ENCODE results near the gene ARHGAP24. TPM values are rescaled to one million over a fixed set of nuclear protein-coding genes. Genes with fewer than 3 reads are reported as not detected.

Gene ARHGAP24
- total and polyA plus RNA-seq, 2 donors (not counting 1 experiment from before 2014, with no cell fraction given) = 15.9 to 40.5 TPM

GRCh38 chr4:85577307-85577706 is 102.4 kb downstream of the ARHGAP24 start:
- Histone ChIP-seq H3K27me3 (ENCODE audit: control insufficient read depth, insufficient read depth, low read length) (no peaks in the 10 kb centered on the region), H3K79me2 (ENCODE audit: control insufficient read depth, insufficient read depth, low read length) (no peaks in the 10 kb centered on the region), H3K4me2 (ENCODE audit: extremely low read depth, insufficient read depth, low read length) (no peak overlapping the region), H2AFZ (ENCODE audit: low read length) (no peak overlapping the region), H3K4me1 (ENCODE audit: control insufficient read depth, extremely low read depth, insufficient read depth, low read length) (no peaks in the 10 kb centered on the region), H3K9ac (ENCODE audit: insufficient read depth, low read length) (no peak overlapping the region), H3K27ac (ENCODE audit: insufficient read depth, low read length) (no peak overlapping the region), H3K4me3 (replicated peaks in 1 of 4; ENCODE audit: control extremely low read depth in 1 of 4, insufficient read depth in 1 of 4, low read depth in 3 of 4, low read length in 4 of 4) (no peak overlapping the region), H4K20me1 (ENCODE audit: control insufficient read depth, extremely low read depth, insufficient read depth, low read length) (no peaks in the 10 kb centered on the region), H3K9me3 (ENCODE audit: control insufficient read depth, insufficient read depth, low read depth, low read length) (no peaks in the 10 kb centered on the region), H3K36me3 (ENCODE audit: control insufficient read depth, insufficient read depth, low read length) (no peaks in the 10 kb centered on the region)
- no peak for DNase-seq (ENCODE audit: low read depth in 2 of 2)
- TF ChIP-seq CTCF (conservative IDR thresholded peaks at IDR 0.05 in 1 of 2, IDR thresholded peaks at IDR 0.05 in 1 of 2; ENCODE audit: low read depth in 1 of 2, low read length in 2 of 2) = no peak
- TF ChIP-seq EZH2 (IDR thresholded peaks at IDR 0.05; ENCODE audit: low read length, missing control alignments) = no peak

- no peaks in the 10 kb centered on the region for H3K79me2 ChIP-seq (ENCODE audit: control insufficient read depth, insufficient read depth, low read length)
- H3K9ac ChIP-seq (ENCODE audit: insufficient read depth, low read length) = no peak overlapping the region
- no peak overlapping the region for H3K4me3 ChIP-seq (replicated peaks in 1 of 4; ENCODE audit: control extremely low read depth in 1 of 4, insufficient read depth in 1 of 4, low read depth in 3 of 4, low read length in 4 of 4)
- DNase-seq (ENCODE audit: low read depth in 2 of 2) = no peak
- TF ChIP-seq EZH2 (IDR thresholded peaks at IDR 0.05; ENCODE audit: low read length, missing control alignments) (no peak), CTCF (conservative IDR thresholded peaks at IDR 0.05 in 1 of 2, IDR thresholded peaks at IDR 0.05 in 1 of 2; ENCODE audit: low read depth in 1 of 2, low read length in 2 of 2) (no peak)
- no peaks in the 10 kb centered on the region for H3K9me3 ChIP-seq (ENCODE audit: control insufficient read depth, insufficient read depth, low read depth, low read length)
- no peak overlapping the region for H2AFZ ChIP-seq (ENCODE audit: low read length)
- H3K4me1 ChIP-seq (ENCODE audit: control insufficient read depth, extremely low read depth, insufficient read depth, low read length) = no peaks in the 10 kb centered on the region
- H4K20me1 ChIP-seq (ENCODE audit: control insufficient read depth, extremely low read depth, insufficient read depth, low read length) = no peaks in the 10 kb centered on the region
- H3K27me3 ChIP-seq (ENCODE audit: control insufficient read depth, insufficient read depth, low read length) = no peaks in the 10 kb centered on the region
- H3K36me3 ChIP-seq (ENCODE audit: control insufficient read depth, insufficient read depth, low read length) = no peaks in the 10 kb centered on the region
- no peak overlapping the region for H3K4me2 ChIP-seq (ENCODE audit: extremely low read depth, insufficient read depth, low read length)
- no peak overlapping the region for H3K27ac ChIP-seq (ENCODE audit: insufficient read depth, low read length)
Observed at GRCh38 chr4:85579942-85580341, 105.0 kb downstream of the ARHGAP24 start.

GRCh38 chr4:85580489-85580888 is 105.5 kb downstream of the ARHGAP24 start:
- Histone ChIP-seq H3K4me2 (ENCODE audit: extremely low read depth, insufficient read depth, low read length) (no peak overlapping the region), H3K4me3 (replicated peaks in 1 of 4; ENCODE audit: control extremely low read depth in 1 of 4, insufficient read depth in 1 of 4, low read depth in 3 of 4, low read length in 4 of 4) (no peak overlapping the region), H3K9me3 (ENCODE audit: control insufficient read depth, insufficient read depth, low read depth, low read length) (no peaks in the 10 kb centered on the region), H3K79me2 (ENCODE audit: control insufficient read depth, insufficient read depth, low read length) (no peaks in the 10 kb centered on the region), H4K20me1 (ENCODE audit: control insufficient read depth, extremely low read depth, insufficient read depth, low read length) (no peaks in the 10 kb centered on the region), H3K27ac (ENCODE audit: insufficient read depth, low read length) (no peak overlapping the region), H2AFZ (ENCODE audit: low read length) (no peak overlapping the region), H3K9ac (ENCODE audit: insufficient read depth, low read length) (no peak overlapping the region), H3K27me3 (ENCODE audit: control insufficient read depth, insufficient read depth, low read length) (no peaks in the 10 kb centered on the region), H3K36me3 (ENCODE audit: control insufficient read depth, insufficient read depth, low read length) (no peaks in the 10 kb centered on the region), H3K4me1 (ENCODE audit: control insufficient read depth, extremely low read depth, insufficient read depth, low read length) (no peaks in the 10 kb centered on the region)
- DNase-seq (ENCODE audit: low read depth in 2 of 2) = no peak
- TF ChIP-seq CTCF (conservative IDR thresholded peaks at IDR 0.05 in 1 of 2, IDR thresholded peaks at IDR 0.05 in 1 of 2; ENCODE audit: low read depth in 1 of 2, low read length in 2 of 2) = no peak
- TF ChIP-seq EZH2 (IDR thresholded peaks at IDR 0.05; ENCODE audit: low read length, missing control alignments) = no peak
